ENCODE data around the gene LONRF3. TPM values are rescaled to one million over a fixed set of nuclear protein-coding genes. Genes with fewer than 3 reads are reported as not detected.

The LONRF3 gene
- total and polyA plus RNA-seq, 2 of the 13 experiments (the other 11 are each of a cell fraction or from before 2014, with no cell fraction given) = 4.8 to 11.6 TPM

DNA sequence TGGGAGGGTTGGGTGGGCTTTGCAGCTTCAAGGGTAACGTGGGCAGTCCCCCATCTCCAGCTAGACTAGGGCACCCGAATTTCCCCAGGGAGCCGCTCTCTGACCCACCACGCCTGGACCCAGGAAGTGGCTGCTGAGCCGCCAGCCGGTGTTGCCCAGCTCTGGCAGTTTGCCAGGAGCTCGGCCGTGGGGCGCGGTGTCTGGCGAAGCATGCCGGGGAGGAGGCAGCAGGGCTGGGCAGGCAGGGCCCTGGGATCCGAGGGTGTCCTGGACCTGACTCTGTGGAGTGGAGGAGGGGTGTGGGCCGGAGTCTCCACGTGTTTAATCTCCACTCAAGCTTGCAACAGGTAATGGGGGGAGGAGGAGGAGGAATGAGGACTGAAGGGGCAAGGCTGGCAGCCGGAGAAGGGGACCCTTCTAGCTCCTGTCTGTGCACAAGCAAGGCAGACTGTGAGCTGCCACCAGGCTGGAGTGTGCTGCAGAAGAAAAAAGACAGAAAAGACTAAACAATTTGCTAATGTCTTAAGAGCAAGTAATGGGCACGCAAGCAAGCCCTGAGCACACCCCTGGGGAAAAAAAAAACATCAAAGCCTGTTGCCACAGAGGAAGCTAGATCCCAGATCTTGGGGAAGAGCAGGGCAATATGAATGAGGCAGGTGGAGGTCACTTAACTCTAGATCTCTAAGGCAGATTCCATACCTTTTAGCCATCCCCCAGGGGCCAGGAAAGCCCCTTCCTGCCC, 2.4 kb downstream of the LONRF3 start (continued):
- TF ChIP-seq, protein P1, sequence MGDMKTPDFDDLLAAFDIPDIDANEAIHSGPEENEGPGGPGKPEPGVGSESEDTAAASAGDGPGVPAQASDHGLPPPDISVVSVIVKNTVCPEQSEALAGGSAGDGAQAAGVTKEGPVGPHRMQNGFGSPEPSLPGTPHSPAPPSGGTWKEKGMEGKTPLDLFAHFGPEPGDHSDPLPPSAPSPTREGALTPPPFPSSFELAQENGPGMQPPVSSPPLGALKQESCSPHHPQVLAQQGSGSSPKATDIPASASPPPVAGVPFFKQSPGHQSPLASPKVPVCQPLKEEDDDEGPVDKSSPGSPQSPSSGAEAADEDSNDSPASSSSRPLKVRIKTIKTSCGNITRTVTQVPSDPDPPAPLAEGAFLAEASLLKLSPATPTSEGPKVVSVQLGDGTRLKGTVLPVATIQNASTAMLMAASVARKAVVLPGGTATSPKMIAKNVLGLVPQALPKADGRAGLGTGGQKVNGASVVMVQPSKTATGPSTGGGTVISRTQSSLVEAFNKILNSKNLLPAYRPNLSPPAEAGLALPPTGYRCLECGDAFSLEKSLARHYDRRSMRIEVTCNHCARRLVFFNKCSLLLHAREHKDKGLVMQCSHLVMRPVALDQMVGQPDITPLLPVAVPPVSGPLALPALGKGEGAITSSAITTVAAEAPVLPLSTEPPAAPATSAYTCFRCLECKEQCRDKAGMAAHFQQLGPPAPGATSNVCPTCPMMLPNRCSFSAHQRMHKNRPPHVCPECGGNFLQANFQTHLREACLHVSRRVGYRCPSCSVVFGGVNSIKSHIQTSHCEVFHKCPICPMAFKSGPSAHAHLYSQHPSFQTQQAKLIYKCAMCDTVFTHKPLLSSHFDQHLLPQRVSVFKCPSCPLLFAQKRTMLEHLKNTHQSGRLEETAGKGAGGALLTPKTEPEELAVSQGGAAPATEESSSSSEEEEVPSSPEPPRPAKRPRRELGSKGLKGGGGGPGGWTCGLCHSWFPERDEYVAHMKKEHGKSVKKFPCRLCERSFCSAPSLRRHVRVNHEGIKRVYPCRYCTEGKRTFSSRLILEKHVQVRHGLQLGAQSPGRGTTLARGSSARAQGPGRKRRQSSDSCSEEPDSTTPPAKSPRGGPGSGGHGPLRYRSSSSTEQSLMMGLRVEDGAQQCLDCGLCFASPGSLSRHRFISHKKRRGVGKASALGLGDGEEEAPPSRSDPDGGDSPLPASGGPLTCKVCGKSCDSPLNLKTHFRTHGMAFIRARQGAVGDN (CRISPR knock-in tag; IDR thresholded peaks at IDR 0.05) = peak; percentile 56; the same call in 1 of the 2 replicates
- no peak for TF ChIP-seq ETV5 (CRISPR knock-in tag; IDR thresholded peaks at IDR 0.05; ENCODE audit: borderline replicate concordance)
- TF ChIP-seq, protein P2, sequence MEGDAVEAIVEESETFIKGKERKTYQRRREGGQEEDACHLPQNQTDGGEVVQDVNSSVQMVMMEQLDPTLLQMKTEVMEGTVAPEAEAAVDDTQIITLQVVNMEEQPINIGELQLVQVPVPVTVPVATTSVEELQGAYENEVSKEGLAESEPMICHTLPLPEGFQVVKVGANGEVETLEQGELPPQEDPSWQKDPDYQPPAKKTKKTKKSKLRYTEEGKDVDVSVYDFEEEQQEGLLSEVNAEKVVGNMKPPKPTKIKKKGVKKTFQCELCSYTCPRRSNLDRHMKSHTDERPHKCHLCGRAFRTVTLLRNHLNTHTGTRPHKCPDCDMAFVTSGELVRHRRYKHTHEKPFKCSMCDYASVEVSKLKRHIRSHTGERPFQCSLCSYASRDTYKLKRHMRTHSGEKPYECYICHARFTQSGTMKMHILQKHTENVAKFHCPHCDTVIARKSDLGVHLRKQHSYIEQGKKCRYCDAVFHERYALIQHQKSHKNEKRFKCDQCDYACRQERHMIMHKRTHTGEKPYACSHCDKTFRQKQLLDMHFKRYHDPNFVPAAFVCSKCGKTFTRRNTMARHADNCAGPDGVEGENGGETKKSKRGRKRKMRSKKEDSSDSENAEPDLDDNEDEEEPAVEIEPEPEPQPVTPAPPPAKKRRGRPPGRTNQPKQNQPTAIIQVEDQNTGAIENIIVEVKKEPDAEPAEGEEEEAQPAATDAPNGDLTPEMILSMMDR (CRISPR knock-in tag; IDR thresholded peaks at IDR 0.05) = no peak

DNA sequence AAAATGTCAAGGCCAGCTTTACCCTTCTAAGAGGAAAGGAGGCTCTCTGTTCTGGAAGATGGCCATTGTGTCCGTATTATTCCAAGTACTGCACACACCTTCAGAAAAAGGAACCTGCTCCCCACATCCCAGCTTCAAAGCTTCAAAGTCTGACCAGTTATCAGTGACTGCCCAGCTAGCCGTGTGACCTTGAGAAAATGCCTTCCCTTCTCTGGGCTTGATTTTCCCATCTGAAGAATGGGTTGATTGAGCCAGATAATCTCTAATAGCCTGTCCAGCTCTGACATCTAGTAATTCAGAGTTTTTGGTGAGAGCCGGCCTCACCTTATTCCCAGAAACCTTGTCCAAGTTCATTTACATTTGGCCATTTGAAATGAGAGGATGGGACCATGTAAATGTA, 3.0 kb downstream of the LONRF3 start:
- Histone ChIP-seq H3K27ac (ENCODE audit: extremely low read length, insufficient read depth, low read length) (peak overlapping the region; percentile 30), H3K4me2 (ENCODE audit: low read depth, low read length) (peak overlapping the region; percentile 90), H3K9me3 (ENCODE audit: low read length) (no peaks in the 10 kb centered on the region), H3K9ac (ENCODE audit: insufficient read depth, low read depth, low read length) (no peak overlapping the region), H3K4me1 (ENCODE audit: insufficient read depth, low read length) (peaks cover 22% of the 10 kb centered on the region; the same call in 1 of the 2 replicates), H3K4me3 (replicated peaks in 1 of 3; ENCODE audit: insufficient read depth in 1 of 3, low read depth in 2 of 3, low read length in 3 of 3) (0 out of 6 replicates have a peak overlapping the region, but pooled peaks of 1 of the 3 experiments have one; percentile 72), H3K36me3 (replicated peaks in 1 of 2; ENCODE audit: control insufficient read depth in 1 of 2, insufficient read depth in 2 of 2, low read length in 2 of 2) (peaks cover 1 to 9% of the 10 kb centered on the region in 2 experiments; a peak in 2 of 5 replicates), H3K27me3 (ENCODE audit: control insufficient read depth in 1 of 2, insufficient read depth in 2 of 2, low read length in 2 of 2) (peaks cover 0 to 17% of the 10 kb centered on the region in 2 experiments; a peak in 3 of 5 replicates), H3K79me2 (ENCODE audit: insufficient read depth, low read length) (peaks cover 4% of the 10 kb centered on the region), H4K20me1 (ENCODE audit: insufficient read depth, low read length) (peaks cover 6% of the 10 kb centered on the region), H2AFZ (ENCODE audit: low read length) (no peak overlapping the region)
- 100% methylated on average over 1 of the region's 3 CpGs for WGBS (ENCODE audit: low lambda C conversion rate)
- FAIRE-seq = no peak
- ChIA-PET CTCF (ENCODE audit: low intra/inter-chr PET ratio, low total read pairs) (no interaction called here), POLR2A (interaction anchor here (1.7 kb wide), 1 partner anchor 13 kb away, joined by 7 read pairs; no protein-coding TSS in a partner anchor)
- ATAC-seq = no peak
- intact Hi-C loops (cut with micrococcal nuclease; ENCODE audit: unreplicated experiment) = loop anchor here (10.0 kb wide), 1 partner anchor 257 kb away; the partner anchor contains the start of gene PGRMC1
- no TSS peak for BruUV-seq (replicated peaks)
- DNase-seq (ENCODE audit: low spot score) = no peak
- in situ Hi-C loops (cut with HindIII; ENCODE audit: extremely low pct_ligation_motif_present, low pct_unique_long_range_greater_than_20kb) = loop anchor here (25.0 kb wide), 1 partner anchor 115 kb away; no protein-coding TSS in a partner anchor
- no peak for TF ChIP-seq MED1 (CRISPR knock-in tag; IDR thresholded peaks at IDR 0.05)
- no peak for TF ChIP-seq GTF3A (CRISPR knock-in tag; conservative IDR thresholded peaks at IDR 0.05)
- no peak for TF ChIP-seq ZNF780A (CRISPR knock-in tag; IDR thresholded peaks at IDR 0.05)
- TF ChIP-seq, protein P3, sequence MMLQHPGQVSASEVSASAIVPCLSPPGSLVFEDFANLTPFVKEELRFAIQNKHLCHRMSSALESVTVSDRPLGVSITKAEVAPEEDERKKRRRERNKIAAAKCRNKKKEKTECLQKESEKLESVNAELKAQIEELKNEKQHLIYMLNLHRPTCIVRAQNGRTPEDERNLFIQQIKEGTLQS (CRISPR knock-in tag; IDR thresholded peaks at IDR 0.05) = no peak
- no peak for TF ChIP-seq TAF1 (CRISPR knock-in tag; IDR thresholded peaks at IDR 0.05)
- no peak for TF ChIP-seq SAP130 (CRISPR knock-in tag; IDR thresholded peaks at IDR 0.05; ENCODE audit: low read depth)
- no peak for TF ChIP-seq SPEN (CRISPR knock-in tag; IDR thresholded peaks at IDR 0.05; ENCODE audit: low read depth)
- TF ChIP-seq CHD4 (IDR thresholded peaks at IDR 0.05; ENCODE audit: borderline replicate concordance, low read length) = peak; percentile 74; the same call in 1 of the 2 replicates
- TF ChIP-seq ZNF569 (CRISPR knock-in tag; IDR thresholded peaks at IDR 0.05; ENCODE audit: borderline replicate concordance) = no peak
- no peak for TF ChIP-seq AGO2 (optimal IDR thresholded peaks at IDR 0.05; ENCODE audit: low read depth, low read length)
- TF ChIP-seq SP140L (CRISPR knock-in tag; IDR thresholded peaks at IDR 0.05; ENCODE audit: borderline replicate concordance) = no peak

Measured in HepG2 (cell line).